ENCODE data around the gene KYAT1. TPM values are rescaled to one million over a fixed set of nuclear protein-coding genes. Genes with fewer than 3 reads are reported as not detected.
"Not testable (repeated sequence)": the region's sequence is repeated elsewhere in the genome, so short reads cannot be mapped to it uniquely, and the experiment has no call there.

Gene KYAT1
- total RNA-seq, 3 donors from 2014 or later, result 1.9 to 6.4 (median 2.9) TPM

- peaks cover 7% of the 10 kb centered on the region for H3K36me3 ChIP-seq (ENCODE audit: low read depth)
- H3K9me3 ChIP-seq, result no peaks in the 10 kb centered on the region
- intact Hi-C loops (cut with DNase I, micrococcal nuclease), result no loop called here
- H3K4me3 ChIP-seq, result no peak overlapping the region
- H3K4me1 ChIP-seq (ENCODE audit: low read depth), result no peaks in the 10 kb centered on the region
- no peak for TF ChIP-seq CTCF (IDR thresholded peaks at IDR 0.05)
- no peak for DNase-seq
- ATAC-seq, result no peak
These were observed 73.2 kb downstream of the KYAT1 start for GRCh38 chr9:128808543-128808942.

GRCh38 chr9:128807827-128808226, 73.9 kb downstream of the KYAT1 start:
- H3K36me3 ChIP-seq (ENCODE audit: low read depth), result peaks cover 7% of the 10 kb centered on the region
- TF ChIP-seq CTCF (IDR thresholded peaks at IDR 0.05), result no peak
- H3K4me3 ChIP-seq, result no peak overlapping the region
- ATAC-seq, result no peak
- intact Hi-C loops (cut with DNase I, micrococcal nuclease), result no loop called here
- no peaks in the 10 kb centered on the region for H3K4me1 ChIP-seq (ENCODE audit: low read depth)
- DNase-seq, result no peak
- no peaks in the 10 kb centered on the region for H3K9me3 ChIP-seq

GRCh38 chr9:128805661-128806060, 76.1 kb downstream of the KYAT1 start:
- intact Hi-C loops (cut with DNase I, micrococcal nuclease), result no loop called here
- DNase-seq (no peak), ATAC-seq (no peak)
- no peaks in the 10 kb centered on the region for H3K9me3 ChIP-seq
- H3K4me1 ChIP-seq (ENCODE audit: low read depth), result no peaks in the 10 kb centered on the region
- no peak overlapping the region for H3K4me3 ChIP-seq
- peaks cover 7% of the 10 kb centered on the region for H3K36me3 ChIP-seq (ENCODE audit: low read depth)
- TF ChIP-seq CTCF (IDR thresholded peaks at IDR 0.05), result no peak

GRCh38 chr9:128802482-128802881, 79.3 kb downstream of the KYAT1 start:
- ATAC-seq (peak; percentile 26), DNase-seq (no peak)
- H3K36me3 ChIP-seq (ENCODE audit: low read depth), result peaks cover 12% of the 10 kb centered on the region
- intact Hi-C loops (cut with DNase I, micrococcal nuclease), result no loop called here
- TF ChIP-seq CTCF (IDR thresholded peaks at IDR 0.05), result no peak
- no peaks in the 10 kb centered on the region for H3K4me1 ChIP-seq (ENCODE audit: low read depth)
- H3K9me3 ChIP-seq, result no peaks in the 10 kb centered on the region
- H3K4me3 ChIP-seq, result no peak overlapping the region

GRCh38 chr9:128800061-128800460, 81.7 kb downstream of the KYAT1 start:
- no peak for DNase-seq
- Histone ChIP-seq H3K36me3 (ENCODE audit: low read depth) (peaks cover 6% of the 10 kb centered on the region), H3K4me3 (no peak overlapping the region), H3K4me1 (ENCODE audit: low read depth) (no peaks in the 10 kb centered on the region), H3K9me3 (no peaks in the 10 kb centered on the region)
- no peak for ATAC-seq
- intact Hi-C loops (cut with DNase I, micrococcal nuclease), result no loop called here
- no peak for TF ChIP-seq CTCF (IDR thresholded peaks at IDR 0.05)

- Histone ChIP-seq H3K36me3 (ENCODE audit: low read depth) (peaks cover 6% of the 10 kb centered on the region), H3K4me3 (no peak overlapping the region), H3K4me1 (ENCODE audit: low read depth) (peaks cover 3% of the 10 kb centered on the region), H3K9me3 (no peaks in the 10 kb centered on the region)
- no peak for DNase-seq
- intact Hi-C loops (cut with DNase I, micrococcal nuclease), result no loop called here
- TF ChIP-seq CTCF (IDR thresholded peaks at IDR 0.05), result no peak
- no peak for ATAC-seq
These were observed 82.9 kb downstream of the KYAT1 start for GRCh38 chr9:128798896-128799295.

DNA sequence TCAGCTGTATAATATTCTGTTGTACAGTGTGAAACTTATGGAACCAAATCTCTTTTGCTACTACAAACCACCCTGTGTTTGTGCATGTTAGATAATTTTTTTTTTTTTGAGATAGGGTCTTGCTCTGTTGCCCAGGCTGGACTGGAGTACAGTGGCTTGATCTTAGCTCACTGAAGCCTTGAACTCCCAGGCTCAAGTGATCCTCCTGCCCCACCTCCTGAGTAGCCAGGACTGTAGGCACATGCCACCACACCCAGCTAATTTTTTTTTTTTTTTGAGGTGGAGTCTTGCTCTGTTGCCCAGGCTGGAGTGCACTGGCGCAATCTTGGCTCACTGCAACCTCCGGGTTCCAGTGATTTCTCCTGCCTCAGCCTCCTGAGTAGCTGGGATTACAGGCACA, 86.8 kb downstream of the KYAT1 start:
- H3K9me3 ChIP-seq; H3K4me1 ChIP-seq (ENCODE audit: low read depth); H3K36me3 ChIP-seq (ENCODE audit: low read depth); DNase-seq; intact Hi-C loops (cut with DNase I, micrococcal nuclease); H3K4me3 ChIP-seq: not testable (repeated sequence)
- peak; percentile 62 for ATAC-seq

Data from mucosa of descending colon (tissue), 3 donors.